Measurements from ENCODE around the gene C5orf58. TPM values are rescaled to one million over a fixed set of nuclear protein-coding genes. Genes with fewer than 3 reads are reported as not detected.

Gene C5orf58
- total and polyA plus RNA-seq, 10 of the 15 experiments (the other 5 are each of a cell fraction or from before 2014, with no cell fraction given), result 0.13 to 0.27 (median 0.26) TPM; not detected in 7

DNA sequence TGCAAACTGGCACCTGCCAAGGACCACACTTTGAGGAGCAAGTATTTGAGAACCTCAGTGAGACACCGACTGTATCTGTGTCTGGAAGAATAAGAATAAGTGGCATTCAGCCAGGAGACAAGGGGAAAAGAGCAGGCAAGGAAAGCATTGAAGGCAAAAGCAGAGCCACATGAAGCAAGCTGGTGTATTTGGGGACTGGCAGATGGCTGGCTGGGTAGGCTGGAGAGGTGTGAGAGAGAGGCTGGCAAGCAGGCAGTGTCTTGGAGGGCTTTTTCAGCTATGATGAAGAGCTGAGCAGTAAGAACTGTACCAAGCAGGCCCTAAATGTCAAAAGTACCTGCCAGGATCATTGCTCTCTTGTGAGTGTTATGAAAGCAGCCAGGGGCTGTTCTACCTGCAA, 14.1 kb upstream of the C5orf58 start:
- in situ Hi-C loops (cut with MboI), result no loop called here

More for the DNA sequence above, 14.1 kb upstream of the C5orf58 start:
- ChIA-PET CTCF (interaction anchor here (0.9 to 2.2 kb wide), 8 partner anchors 29 to 208 kb away, joined by 3 to 9 read pairs (median 5); no protein-coding TSS in a partner anchor), SMC1A (ENCODE audit: uncharacterized antibody, unreplicated experiment) (interaction anchor here (1.0 to 2.1 kb wide), 4 partner anchors 17 to 203 kb away, joined by 3 to 8 read pairs (median 3); no protein-coding TSS in a partner anchor), RAD21 (ENCODE audit: unreplicated experiment) (interaction anchor here (0.6 kb wide), 1 partner anchor 635 kb away, joined by 3 read pairs; the partner anchor contains the start of gene SPDL1), POLR2A (no interaction called here)
- Histone ChIP-seq H2AFZ (ENCODE audit: control insufficient read depth, low read depth, low read length) (no peak overlapping the region), H3K36me3 (ENCODE audit: control insufficient read depth in 2 of 2, insufficient read depth in 2 of 2, low read length in 1 of 2) (no peaks in the 10 kb centered on the region), H3K27me3 (replicated peaks in 1 of 2; ENCODE audit: control insufficient read depth in 2 of 2, insufficient read depth in 2 of 2, low read length in 1 of 2) (0 out of 4 replicates have a peak, but pooled peaks cover 0 to 2% of the 10 kb centered on the region in 2 experiments), H3K9ac (ENCODE audit: control insufficient read depth, insufficient read depth, low read length) (no peak overlapping the region), H4K20me1 (ENCODE audit: control insufficient read depth, insufficient read depth) (no peaks in the 10 kb centered on the region), H3K4me2 (ENCODE audit: control insufficient read depth, insufficient read depth) (no peak overlapping the region), H3K79me2 (ENCODE audit: control insufficient read depth, insufficient read depth, low read length) (no peaks in the 10 kb centered on the region), H3K9me3 (replicated peaks; ENCODE audit: control insufficient read depth, insufficient read depth, low read length) (no peaks in the 10 kb centered on the region), H3K4me1 (ENCODE audit: control insufficient read depth, insufficient read depth, low read length) (no peaks in the 10 kb centered on the region), H3K4me3 (no peak overlapping the region), H3K27ac (ENCODE audit: control insufficient read depth, insufficient read depth) (no peak overlapping the region)
- BruUV-seq (replicated peaks), result no TSS peak
- FAIRE-seq, result no peak
- ATAC-seq, result no peak
- TF ChIP-seq SUPT20H (IDR thresholded peaks at IDR 0.05; ENCODE audit: borderline replicate concordance, control insufficient read depth, low read depth, low read length), result no peak
- no peak for TF ChIP-seq CHD2 (IDR thresholded peaks at IDR 0.05; ENCODE audit: borderline replicate concordance, low read depth, low read length)
- TF ChIP-seq TCF7 (IDR thresholded peaks at IDR 0.05; ENCODE audit: borderline replicate concordance), result no peak
- TF ChIP-seq, protein P1, sequence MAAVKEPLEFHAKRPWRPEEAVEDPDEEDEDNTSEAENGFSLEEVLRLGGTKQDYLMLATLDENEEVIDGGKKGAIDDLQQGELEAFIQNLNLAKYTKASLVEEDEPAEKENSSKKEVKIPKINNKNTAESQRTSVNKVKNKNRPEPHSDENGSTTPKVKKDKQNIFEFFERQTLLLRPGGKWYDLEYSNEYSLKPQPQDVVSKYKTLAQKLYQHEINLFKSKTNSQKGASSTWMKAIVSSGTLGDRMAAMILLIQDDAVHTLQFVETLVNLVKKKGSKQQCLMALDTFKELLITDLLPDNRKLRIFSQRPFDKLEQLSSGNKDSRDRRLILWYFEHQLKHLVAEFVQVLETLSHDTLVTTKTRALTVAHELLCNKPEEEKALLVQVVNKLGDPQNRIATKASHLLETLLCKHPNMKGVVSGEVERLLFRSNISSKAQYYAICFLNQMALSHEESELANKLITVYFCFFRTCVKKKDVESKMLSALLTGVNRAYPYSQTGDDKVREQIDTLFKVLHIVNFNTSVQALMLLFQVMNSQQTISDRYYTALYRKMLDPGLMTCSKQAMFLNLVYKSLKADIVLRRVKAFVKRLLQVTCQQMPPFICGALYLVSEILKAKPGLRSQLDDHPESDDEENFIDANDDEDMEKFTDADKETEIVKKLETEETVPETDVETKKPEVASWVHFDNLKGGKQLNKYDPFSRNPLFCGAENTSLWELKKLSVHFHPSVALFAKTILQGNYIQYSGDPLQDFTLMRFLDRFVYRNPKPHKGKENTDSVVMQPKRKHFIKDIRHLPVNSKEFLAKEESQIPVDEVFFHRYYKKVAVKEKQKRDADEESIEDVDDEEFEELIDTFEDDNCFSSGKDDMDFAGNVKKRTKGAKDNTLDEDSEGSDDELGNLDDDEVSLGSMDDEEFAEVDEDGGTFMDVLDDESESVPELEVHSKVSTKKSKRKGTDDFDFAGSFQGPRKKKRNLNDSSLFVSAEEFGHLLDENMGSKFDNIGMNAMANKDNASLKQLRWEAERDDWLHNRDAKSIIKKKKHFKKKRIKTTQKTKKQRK (IDR thresholded peaks at IDR 0.05; ENCODE audit: low read depth, low read length), result no peak
- TF ChIP-seq, protein P2, sequence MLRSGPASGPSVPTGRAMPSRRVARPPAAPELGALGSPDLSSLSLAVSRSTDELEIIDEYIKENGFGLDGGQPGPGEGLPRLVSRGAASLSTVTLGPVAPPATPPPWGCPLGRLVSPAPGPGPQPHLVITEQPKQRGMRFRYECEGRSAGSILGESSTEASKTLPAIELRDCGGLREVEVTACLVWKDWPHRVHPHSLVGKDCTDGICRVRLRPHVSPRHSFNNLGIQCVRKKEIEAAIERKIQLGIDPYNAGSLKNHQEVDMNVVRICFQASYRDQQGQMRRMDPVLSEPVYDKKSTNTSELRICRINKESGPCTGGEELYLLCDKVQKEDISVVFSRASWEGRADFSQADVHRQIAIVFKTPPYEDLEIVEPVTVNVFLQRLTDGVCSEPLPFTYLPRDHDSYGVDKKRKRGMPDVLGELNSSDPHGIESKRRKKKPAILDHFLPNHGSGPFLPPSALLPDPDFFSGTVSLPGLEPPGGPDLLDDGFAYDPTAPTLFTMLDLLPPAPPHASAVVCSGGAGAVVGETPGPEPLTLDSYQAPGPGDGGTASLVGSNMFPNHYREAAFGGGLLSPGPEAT (IDR thresholded peaks at IDR 0.05; ENCODE audit: low read depth), result no peak
- no peak for TF ChIP-seq SRF (IDR thresholded peaks at IDR 0.05; ENCODE audit: low read depth in 2 of 2, low read length in 2 of 2)
- TF ChIP-seq POLR2AphosphoS2 (IDR thresholded peaks at IDR 0.05; ENCODE audit: low read depth, low read length), result no peak
- no peak for TF ChIP-seq SUZ12 (IDR thresholded peaks at IDR 0.05; ENCODE audit: unreplicated experiment)
- TF ChIP-seq PAX5 (IDR thresholded peaks at IDR 0.05; ENCODE audit: borderline replicate concordance, low read depth, low read length), result no peak
- no peak for TF ChIP-seq EP300 (IDR thresholded peaks at IDR 0.05; ENCODE audit: borderline replicate concordance in 1 of 2, control insufficient read depth in 1 of 2, low read depth in 2 of 2, low read length in 2 of 2)
- no peak for TF ChIP-seq CHD4 (IDR thresholded peaks at IDR 0.05)
- no peak for TF ChIP-seq NR2F1 (conservative IDR thresholded peaks at IDR 0.05)
- 0% methylated on average over 1 of the region's 1 CpG for WGBS (ENCODE audit: insufficient coverage, insufficient replicate concordance, low lambda C conversion rate, missing lambda C conversion rate)
- intact Hi-C loops (cut with micrococcal nuclease; ENCODE audit: unreplicated experiment), result no loop called here
- DNase-seq (ENCODE audit: low read depth, low spot score), result no peak

Data from GM12878 (cell line).